Cardiac muscle cell (in vitro differentiated cells and primary cell): Measurements from ENCODE around the gene FOXA1. TPM values are rescaled to one million over a fixed set of nuclear protein-coding genes. Genes with fewer than 3 reads are reported as not detected.

Experiments
- DNase-seq, 2 donors: peaks; one replicate each; pipeline versions ENCODE4 v3.0.0 to v3.0.0-alpha.2; 2010 to 2017; ENCODE audit warnings: low read depth in 1 of 2, low spot score in 1 of 2
- H3K27ac ChIP-seq: fragments of 200-600 bp; sonication (generic); 2 replicates; pipeline ENCODE4 v1.5.1; 2016
- H3K27me3 ChIP-seq: fragments of 200-600 bp; sonication (generic); 2 replicates; pipeline ENCODE4 v1.6.0; 2016; ENCODE audit warnings: control low read depth
- H3K36me3 ChIP-seq: fragments of 200-600 bp; sonication (generic); 2 replicates; pipeline ENCODE4 v1.5.1; 2016; ENCODE audit warnings: control low read depth
- H3K4me1 ChIP-seq: fragments of 200-600 bp; sonication (generic); 2 replicates; pipeline ENCODE4 v1.8.1; 2017; ENCODE audit warnings: low read depth, mild to moderate bottlenecking, mixed run types
- H3K4me3 ChIP-seq: fragments of 200-600 bp; sonication (generic); 2 replicates; pipeline ENCODE4 v1.5.1; 2016; ENCODE audit warnings: mild to moderate bottlenecking
- H3K9me3 ChIP-seq: fragments of 200-600 bp; sonication (generic); 2 replicates; pipeline ENCODE4 v1.5.1; 2017; ENCODE audit warnings: low read depth, mild to moderate bottlenecking, control low read depth
- CTCF ChIP-seq: IDR thresholded peaks from 2 replicates; pipeline ENCODE4 v1.5.1; 2012; ENCODE audit warnings: low read depth, mild to moderate bottlenecking, low read length
- polyA plus RNA-seq: library from polyadenylated mRNA; unstranded; fragments of >200 nt; fragmentation: Nextera tagmentation; extraction: Ambion mirVana; gene quantifications from 2 replicates; pipeline ENCODE4 v1.2.1, GENCODE V29; 2016
- total RNA-seq: library from RNA; depleted of rRNA; stranded (reverse); fragments of >200 nt; gene quantifications from 2 replicates; pipeline ENCODE4 v1.2.3, GENCODE V29; 2016

Gene FOXA1
- total and polyA plus RNA-seq, 2 experiments from 2014 or later: 0.06 TPM; not detected in 1

- DNase-seq: no peak
- no peaks in the 10 kb centered on the region for H3K9me3 ChIP-seq
- peaks cover 8% of the 10 kb centered on the region for H3K4me1 ChIP-seq
- no peaks in the 10 kb centered on the region for H3K36me3 ChIP-seq
- no peak overlapping the region for H3K4me3 ChIP-seq
- no peak for TF ChIP-seq CTCF
- no peak overlapping the region for H3K27ac ChIP-seq
- no peaks in the 10 kb centered on the region for H3K27me3 ChIP-seq
Measured at GRCh38 chr14:37539992-37540391, 55.1 kb downstream of the FOXA1 start.

Other genes starting within 250 kb of the FOXA1 start
- gene TTC6, start 380 bp upstream of the FOXA1 start, total RNA-seq: not detected in 2 replicates
- not detected in 2 replicates for gene TTC6, start 380 bp upstream of the FOXA1 start, polyA plus RNA-seq